SU-DHL-6 (cell line): ENCODE data around the gene IL24.

Source experiments
- H2AFZ ChIP-seq: fragments of 200-600 bp; sonication (generic); 2 replicates; pipeline ENCODE4 v1.6.1; 2014; ENCODE audit warnings: low read depth, mild to moderate bottlenecking, moderate library complexity, mixed read lengths, antibody characterized with exemption, low read length; ENCODE audit not compliant: severe bottlenecking
- H3F3A ChIP-seq: fragments of 200-600 bp; shearing (Covaris generic); 2 replicates; pipeline ENCODE4 v1.6.0; 2016; ENCODE audit warnings: antibody characterized with exemption, mild to moderate bottlenecking; ENCODE audit not compliant: insufficient read depth
- H3K27ac ChIP-seq: fragments of 200-600 bp; sonication (generic); 2 replicates; pipeline ENCODE4 v1.5.1; 2016; ENCODE audit warnings: low read depth, mild to moderate bottlenecking, low read length, moderate library complexity, mixed read lengths
- H3K27me3 ChIP-seq: fragments of 200-600 bp; sonication (generic), shearing (Covaris generic); 2 replicates; pipeline ENCODE4 v1.6.0; 2014; ENCODE audit warnings: mild to moderate bottlenecking, low read length
- H3K36me3 ChIP-seq: fragments of 200-600 bp; sonication (generic); 2 replicates; pipeline ENCODE4 v1.6.1; 2014; ENCODE audit warnings: mild to moderate bottlenecking, low read length, mixed read lengths
- H3K4me2 ChIP-seq: fragments of 300-600, 200-600 bp; shearing (Covaris generic), sonication (generic); 2 replicates; pipeline ENCODE4 v1.6.0; 2014; ENCODE audit warnings: low read length, low read depth, mild to moderate bottlenecking; ENCODE audit not compliant: poor library complexity, severe bottlenecking
- H3K4me3 ChIP-seq: fragments of 200-600 bp; sonication (generic); 2 replicates; pipeline ENCODE4 v1.5.1; 2014; ENCODE audit warnings: antibody characterized with exemption, low read length, mild to moderate bottlenecking, mixed read lengths; ENCODE audit not compliant: insufficient read depth, poor library complexity, severe bottlenecking
- H3K79me2 ChIP-seq: fragments of 200-600 bp; sonication (generic); 2 replicates; pipeline ENCODE4 v1.6.1; 2014; ENCODE audit warnings: mild to moderate bottlenecking, low read length, moderate library complexity; ENCODE audit not compliant: insufficient read depth
- H3K9ac ChIP-seq: fragments of 200-600 bp; sonication (generic); 2 replicates; pipeline ENCODE4 v1.7.0; 2014; ENCODE audit warnings: mild to moderate bottlenecking, low read length
- H3K9me2 ChIP-seq: fragments of 200-600 bp; sonication (generic); replicated peaks from 2 replicates; pipeline ENCODE4 v1.6.1; 2014; ENCODE audit warnings: low read length; ENCODE audit not compliant: insufficient read depth
- H3K9me3 ChIP-seq: fragments of 200-600 bp; sonication (generic); 2 replicates; pipeline ENCODE4 v1.6.1; 2014; ENCODE audit warnings: low read length, mixed read lengths; ENCODE audit not compliant: insufficient read depth
- H4K20me1 ChIP-seq: fragments of 200-600 bp; sonication (generic); 2 replicates; pipeline ENCODE4 v1.6.1; 2014; ENCODE audit warnings: low read depth, mild to moderate bottlenecking, antibody characterized with exemption, low read length, moderate library complexity, mixed read lengths
- CTCF ChIP-seq: fragments of 200-600 bp; sonication (generic); IDR thresholded peaks from one replicate; pipeline ENCODE4 v1.5.1; 2017; ENCODE audit warnings: antibody characterized with exemption, mild to moderate bottlenecking, low read length, moderate library complexity; ENCODE audit not compliant: insufficient read depth, poor library complexity, severe bottlenecking
- EZH2phosphoT487 ChIP-seq: fragments of 200-600 bp; sonication (generic), shearing (Covaris generic); conservative IDR thresholded peaks from 2 replicates; pipeline ENCODE4 v1.6.1; 2018; ENCODE audit warnings: mild to moderate bottlenecking, antibody characterized with exemption, low read length, moderate library complexity, mixed read lengths

Gene IL24

GRCh38 chr1:206953626-206954025 is 56.4 kb downstream of the IL24 start:
- H3K9me3 ChIP-seq, result no peaks in the 10 kb centered on the region
- H3K27ac ChIP-seq, result no peak overlapping the region

More at GRCh38 chr1:206953626-206954025, 56.4 kb downstream of the IL24 start:
- no peak overlapping the region for H3K4me3 ChIP-seq
- H3F3A ChIP-seq, result no peaks in the 10 kb centered on the region
- H3K9me2 ChIP-seq, result no peaks in the 10 kb centered on the region
- TF ChIP-seq EZH2phosphoT487, result no peak
- no peak for TF ChIP-seq CTCF
- no peaks in the 10 kb centered on the region for H3K36me3 ChIP-seq
- H3K27me3 ChIP-seq, result no peaks in the 10 kb centered on the region
- H3K4me2 ChIP-seq, result no peak overlapping the region
- no peaks in the 10 kb centered on the region for H4K20me1 ChIP-seq
- H3K79me2 ChIP-seq, result no peaks in the 10 kb centered on the region
- no peak overlapping the region for H2AFZ ChIP-seq
- H3K9ac ChIP-seq, result no peak overlapping the region
